IMR-90 (cell line): ENCODE results near the gene CD5L. TPM values are rescaled to one million over a fixed set of nuclear protein-coding genes. Genes with fewer than 3 reads are reported as not detected.

Experiments used
- ATAC-seq: fragments of 200-7000 bp; cut with Tn5 transposase; 2 replicates; pipeline ENCODE4 v1.9.1; 2020; ENCODE audit warnings: low read depth, mild to moderate bottlenecking, moderate library complexity
- BruUV-seq: library from RNA; stranded (reverse); fragments of 400-500 nt; replicated peaks from 2 replicates; lab custom pipeline; 2021; lab: Mats Ljungman, UMichigan
- CTCF ChIA-PET: fragments of 300-600 bp; formaldehyde crosslinking; extraction: SDS; loops from one replicate; lab custom pipeline; 2021; ENCODE audit warnings: antibody characterized with exemption; lab: Yijun Ruan, JAX
- POLR2A ChIA-PET: fragments of 300-600 bp; sonication (Branson Sonifier 250); formaldehyde crosslinking; loops from one replicate; lab custom pipeline; 2022; ENCODE audit warnings: antibody characterized with exemption; ENCODE audit not compliant: unreplicated experiment; lab: Charles Lee
- DNase-seq: peaks from one replicate; pipeline ENCODE4 v3.0.0; 2013
- H2AFZ ChIP-seq: replicated peaks from 2 replicates; pipeline ENCODE3; 2013; ENCODE audit warnings: low read length, mild to moderate bottlenecking; ENCODE audit not compliant: poor library complexity
- H2AK5ac ChIP-seq: 2 replicates; pipeline ENCODE4 v1.6.1; 2013; ENCODE audit warnings: low read depth, low read length, inconsistent platforms
- H2AK9ac ChIP-seq: replicated peaks from 2 replicates; pipeline ENCODE3; 2013; ENCODE audit warnings: mild to moderate bottlenecking, low read depth, low read length, moderate library complexity; ENCODE audit not compliant: poor library complexity
- H2BK120ac ChIP-seq: 2 replicates; pipeline ENCODE4 v1.6.1; 2013; ENCODE audit warnings: low read depth, low read length, inconsistent platforms
- H2BK15ac ChIP-seq: 3 replicates; pipeline ENCODE4 v1.6.1; 2013; ENCODE audit warnings: low read depth, low read length, inconsistent platforms
- H2BK20ac ChIP-seq: 2 replicates; pipeline ENCODE4 v1.6.1; 2013; ENCODE audit warnings: low read depth, mild to moderate bottlenecking, inconsistent platforms, low read length, moderate library complexity
- H2BK5ac ChIP-seq: 2 replicates; pipeline ENCODE4 v1.6.1; 2013; ENCODE audit warnings: mild to moderate bottlenecking, low read depth, low read length, inconsistent platforms; ENCODE audit not compliant: poor library complexity, severe bottlenecking
- H3K14ac ChIP-seq: replicated peaks from 2 replicates; pipeline ENCODE4 v1.6.1; 2013; ENCODE audit warnings: low read depth, low read length, inconsistent platforms
- H3K18ac ChIP-seq: 2 replicates; pipeline ENCODE4 v1.6.1; 2013; ENCODE audit warnings: low read depth, low read length, control low read depth
- H3K23ac ChIP-seq: 2 replicates; pipeline ENCODE4 v1.6.1; 2013; ENCODE audit warnings: low read depth, low read length, inconsistent platforms
- H3K27ac ChIP-seq: 2 replicates; pipeline ENCODE4 v1.5.1; 2013; ENCODE audit warnings: mild to moderate bottlenecking, control low read depth, low read length; ENCODE audit not compliant: insufficient read depth
- H3K27me3 ChIP-seq: 2 replicates; pipeline ENCODE4 v1.6.1; 2013; ENCODE audit warnings: low read length; ENCODE audit not compliant: control insufficient read depth, insufficient read depth
- H3K36me3 ChIP-seq: 2 replicates; pipeline ENCODE4 v1.6.1; 2013; ENCODE audit warnings: low read length, mixed read lengths; ENCODE audit not compliant: control insufficient read depth, insufficient read depth
- H3K4ac ChIP-seq: 2 replicates; pipeline ENCODE4 v1.6.1; 2013; ENCODE audit warnings: low read depth, low read length, inconsistent platforms
- H3K4me1 ChIP-seq: 2 replicates; pipeline ENCODE4 v1.6.1; 2013; ENCODE audit warnings: low read length, mixed read lengths; ENCODE audit not compliant: control insufficient read depth, insufficient read depth
- H3K4me2 ChIP-seq: 2 replicates; pipeline ENCODE4 v1.6.1; 2013; ENCODE audit warnings: low read depth, mild to moderate bottlenecking, control low read depth, low read length, moderate library complexity
- H3K4me3 ChIP-seq: 2 replicates; pipeline ENCODE4 v1.5.1; 2013; ENCODE audit warnings: low read depth, mild to moderate bottlenecking, control low read depth, low read length, moderate library complexity; ENCODE audit not compliant: insufficient read depth
- H3K56ac ChIP-seq: 2 replicates; pipeline ENCODE4 v1.6.1; 2013; ENCODE audit warnings: low read length, inconsistent platforms; ENCODE audit not compliant: insufficient read depth; ENCODE audit errors: extremely low read depth
- H3K79me1 ChIP-seq, 2 experiments: 2 replicates each; pipeline ENCODE4 v1.6.1; 2013; ENCODE audit warnings: low read length in 2 of 2, inconsistent platforms in 1 of 2, low read depth in 1 of 2
- H3K9ac ChIP-seq: 2 replicates; pipeline ENCODE4 v1.6.1; 2013; ENCODE audit warnings: low read depth, low read length, control low read depth
- H3K9me1 ChIP-seq: 2 replicates; pipeline ENCODE4 v1.6.1; 2013; ENCODE audit warnings: low read length, inconsistent platforms; ENCODE audit not compliant: insufficient read depth
- H3K9me3 ChIP-seq: 2 replicates; pipeline ENCODE4 v1.6.1; 2013; ENCODE audit warnings: low read length; ENCODE audit not compliant: control insufficient read depth, insufficient read depth
- H4K20me1 ChIP-seq: 2 replicates; pipeline ENCODE4 v1.6.1; 2013; ENCODE audit warnings: low read length, inconsistent platforms; ENCODE audit not compliant: insufficient read depth
- H4K5ac ChIP-seq: 2 replicates; pipeline ENCODE4 v1.6.1; 2013; ENCODE audit warnings: mild to moderate bottlenecking, low read depth, low read length, control low read depth
- H4K8ac ChIP-seq, 2 experiments: 2 replicates each; pipeline ENCODE4 v1.6.1; 2013; ENCODE audit warnings: low read depth in 2 of 2, low read length in 2 of 2, control low read depth in 1 of 2, inconsistent platforms in 1 of 2
- H4K91ac ChIP-seq: 2 replicates; pipeline ENCODE4 v1.6.1; 2013; ENCODE audit warnings: low read depth, low read length, inconsistent platforms; ENCODE audit not compliant: insufficient read depth
- FOS ChIP-seq: fragments of 150-350 bp; IDR thresholded peaks from 2 replicates; pipeline ENCODE4 v1.6.1; 2016; ENCODE audit warnings: low read depth, low read length
- NFE2L2 ChIP-seq: fragments of 150-350 bp; IDR thresholded peaks from 2 replicates; pipeline ENCODE4 v1.6.1; 2016; ENCODE audit warnings: low read depth, mild to moderate bottlenecking, low read length
- POLR2A ChIP-seq: IDR thresholded peaks from 2 replicates; pipeline ENCODE4 v1.6.1; 2012; ENCODE audit warnings: mild to moderate bottlenecking, low read depth, low read length
- RAD21 ChIP-seq: IDR thresholded peaks from 2 replicates; pipeline ENCODE4 v1.6.1; 2012; ENCODE audit warnings: low read length, improper control_type of control experiment
- RFX5 ChIP-seq: IDR thresholded peaks from 2 replicates; pipeline ENCODE4 v1.8.0; 2012; ENCODE audit warnings: low read depth, mild to moderate bottlenecking, low read length, moderate library complexity
- WGBS, 2 experiments: methylation state at CpG; one replicate each; pipeline versions ENCODE4 v1.1.5 to v1.1.7; 2013; ENCODE audit warnings: missing lambda C conversion rate in 2 of 2; ENCODE audit not compliant: insufficient read length in 1 of 2; ENCODE audit errors: extremely low coverage in 2 of 2; 5-methylcytosine and 5-hydroxymethylcytosine counted together
- dilution Hi-C: fragments of 300-500 bp; cut with HindIII; formaldehyde crosslinking; loops from one replicate; pipeline ENCODE4 v1.14.3; 2018; ENCODE audit warnings: low sequenced_read_pairs; ENCODE audit not compliant: unreplicated experiment
- in situ Hi-C: fragments of 300-500 bp; cut with MboI; formaldehyde crosslinking; loops from 3 replicates; pipeline ENCODE4 v1.14.3; 2019; ENCODE audit warnings: low sequenced_read_pairs, inconsistent platforms, mixed read lengths
- intact Hi-C: fragments of 100-400 bp; cut with micrococcal nuclease; formaldehyde crosslinking; loops from 2 replicates; pipeline ENCODE4 v1.10.0; 2022
- polyA plus RNA-seq, 3 experiments: library from polyadenylated mRNA; depleted of rRNA; stranded (reverse); fragments of >200 nt; gene quantifications; 2 replicates each; pipeline ENCODE4 v1.2.3, GENCODE V29; 2012; ENCODE audit warnings: low replicate concordance in 1 of 3
- total RNA-seq: library from RNA; depleted of rRNA; stranded (reverse); fragments of >200 nt; gene quantifications from 2 replicates; pipeline ENCODE4 v1.2.3, GENCODE V29; 2012

The CD5L gene
- total and polyA plus RNA-seq, 2 of the 4 experiments (the other 2 are of a cell fraction), result not detected

- dilution Hi-C loops, result no loop called here
- BruUV-seq, result no TSS peak
- no peak overlapping the region for H3K18ac ChIP-seq
Observed at GRCh38 chr1:157784801-157785200, 56.8 kb downstream of the CD5L start.

More at GRCh38 chr1:157784801-157785200, 56.8 kb downstream of the CD5L start:
- Histone ChIP-seq H2BK15ac (no peak overlapping the region), H3K9ac (no peak overlapping the region), H4K20me1 (no peaks in the 10 kb centered on the region), H3K9me3 (no peaks in the 10 kb centered on the region), H3K36me3 (no peaks in the 10 kb centered on the region), H3K4me3 (no peak overlapping the region), H3K27me3 (no peaks in the 10 kb centered on the region), H3K79me1 (no peaks in the 10 kb centered on the region), H4K91ac (no peak overlapping the region), H3K9me1 (no peaks in the 10 kb centered on the region), H3K14ac (no peak overlapping the region), H3K56ac (no peak overlapping the region), H3K4ac (no peak overlapping the region), H2AK9ac (no peak overlapping the region), H3K4me1 (no peaks in the 10 kb centered on the region), H2AFZ (no peak overlapping the region), H3K4me2 (no peak overlapping the region), H2AK5ac (no peak overlapping the region), H3K27ac (no peak overlapping the region), H3K23ac (no peak overlapping the region), H4K8ac (no peak overlapping the region), H2BK5ac (no peak overlapping the region), H4K5ac (no peak overlapping the region), H2BK20ac (no peak overlapping the region), H2BK120ac (no peak overlapping the region)
- ATAC-seq, result no peak
- POLR2A ChIA-PET, result no interaction called here
- TF ChIP-seq FOS (no peak), RFX5 (no peak), RAD21 (no peak), NFE2L2 (no peak), POLR2A (no peak)
- DNase-seq, result no peak
- in situ Hi-C loops (no loop called here), intact Hi-C loops (no loop called here)
- CTCF ChIA-PET, result no interaction called here
- no CpG with 5 or more reads among the region's 3 CpGs for WGBS, 2 experiments
